Measurements from ENCODE around the gene KRT77. TPM values are rescaled to one million over a fixed set of nuclear protein-coding genes. Genes with fewer than 3 reads are reported as not detected.
"Not testable (repeated sequence)": the region's sequence is repeated elsewhere in the genome, so short reads cannot be mapped to it uniquely, and the experiment has no call there.

Gene KRT77
- not detected for total RNA-seq

GRCh38 chr12:52703424-52703823 lies at the start of gene KRT77:
Gene KRT77 (minus strand): TSS chr12:52703524. CDS start chr12:52703434, 90 bp downstream.
- DNase-seq, result no peak
- intact Hi-C loops (cut with DNase I), result no loop called here
- Histone ChIP-seq H3K9me3 (no peaks in the 10 kb centered on the region), H3K4me3 (no peak within 1 kb of the TSS), H3K27me3 (no peaks in the 10 kb centered on the region), H3K27ac (no peak within 1 kb of the TSS), H3K36me3 (replicated peaks in 1 of 2; ENCODE audit: insufficient read depth in 1 of 2, low read depth in 2 of 2) (no peaks in the 10 kb centered on the region), H3K4me1 (peaks cover 19% of the 10 kb centered on the region)
- ATAC-seq, result no peak
- 59 to 60% methylated on average over 2 of the region's 2 CpGs for WGBS, 2 donors
- TF ChIP-seq CTCF (IDR thresholded peaks at IDR 0.05) (no peak), POLR2A (IDR thresholded peaks at IDR 0.05) (no peak)

GRCh38 chr12:52752516-52752915 lies 49.2 kb upstream of the KRT77 start:
- ATAC-seq (no peak), DNase-seq (no peak)
- TF ChIP-seq POLR2A (IDR thresholded peaks at IDR 0.05) (no peak), CTCF (IDR thresholded peaks at IDR 0.05) (no peak)
- no peak overlapping the region for H3K4me3 ChIP-seq
- H3K4me1 ChIP-seq, result no peaks in the 10 kb centered on the region
- WGBS, 2 donors, result 73 to 83% methylated on average over 2 of the region's 2 CpGs
- H3K27me3 ChIP-seq, result no peaks in the 10 kb centered on the region
- no peaks in the 10 kb centered on the region for H3K9me3 ChIP-seq
- H3K36me3 ChIP-seq (replicated peaks in 1 of 2; ENCODE audit: insufficient read depth in 1 of 2, low read depth in 2 of 2), result no peaks in the 10 kb centered on the region
- no peak overlapping the region for H3K27ac ChIP-seq
- intact Hi-C loops (cut with DNase I), result no loop called here

- Histone ChIP-seq H3K36me3 (replicated peaks in 1 of 2; ENCODE audit: insufficient read depth in 1 of 2, low read depth in 2 of 2) (no peaks in the 10 kb centered on the region), H3K27me3 (no peaks in the 10 kb centered on the region), H3K27ac (no peak overlapping the region), H3K9me3 (no peaks in the 10 kb centered on the region), H3K4me1 (no peaks in the 10 kb centered on the region), H3K4me3 (no peak overlapping the region)
- ATAC-seq (no peak), DNase-seq (no peak)
- TF ChIP-seq POLR2A (IDR thresholded peaks at IDR 0.05), result no peak
- intact Hi-C loops (cut with DNase I), result no loop called here
Observed at GRCh38 chr12:52751795-52752194, 48.5 kb upstream of the KRT77 start.

- H3K9me3 ChIP-seq; ATAC-seq; H3K4me1 ChIP-seq; DNase-seq; H3K27me3 ChIP-seq; H3K36me3 ChIP-seq (replicated peaks in 1 of 2; ENCODE audit: insufficient read depth in 1 of 2, low read depth in 2 of 2); H3K27ac ChIP-seq; intact Hi-C loops (cut with DNase I); H3K4me3 ChIP-seq: not testable (repeated sequence)
- WGBS, 2 donors, result 29 to 33% methylated on average over 3 of the region's 3 CpGs
Observed at GRCh38 chr12:52750532-52750931, 47.2 kb upstream of the KRT77 start.

- no peak overlapping the region for H3K27ac ChIP-seq
- no peak overlapping the region for H3K4me3 ChIP-seq
- H3K27me3 ChIP-seq, result no peaks in the 10 kb centered on the region
- no peak for ATAC-seq
- no peaks in the 10 kb centered on the region for H3K36me3 ChIP-seq (replicated peaks in 1 of 2; ENCODE audit: insufficient read depth in 1 of 2, low read depth in 2 of 2)
- H3K4me1 ChIP-seq, result no peaks in the 10 kb centered on the region
- TF ChIP-seq POLR2A (IDR thresholded peaks at IDR 0.05), result no peak
- TF ChIP-seq CTCF (IDR thresholded peaks at IDR 0.05), result no peak
- DNase-seq, result no peak
- H3K9me3 ChIP-seq, result no peaks in the 10 kb centered on the region
- WGBS, 2 donors, result 52 to 76% methylated on average over 3 of the region's 3 CpGs
- intact Hi-C loops (cut with DNase I), result no loop called here
Observed at GRCh38 chr12:52749827-52750226, 46.5 kb upstream of the KRT77 start.

GRCh38 chr12:52748578-52748977 lies 45.3 kb upstream of the KRT77 start:
- ATAC-seq (no peak), DNase-seq (no peak)
- no peaks in the 10 kb centered on the region for H3K9me3 ChIP-seq
- H3K27ac ChIP-seq, result no peak overlapping the region
- no peaks in the 10 kb centered on the region for H3K36me3 ChIP-seq (replicated peaks in 1 of 2; ENCODE audit: insufficient read depth in 1 of 2, low read depth in 2 of 2)
- TF ChIP-seq CTCF (IDR thresholded peaks at IDR 0.05), result no peak
- TF ChIP-seq POLR2A (IDR thresholded peaks at IDR 0.05), result no peak
- intact Hi-C loops (cut with DNase I), result no loop called here
- 54 to 61% methylated on average over 14 of the region's 14 CpGs for WGBS, 2 donors
- no peaks in the 10 kb centered on the region for H3K4me1 ChIP-seq
- H3K4me3 ChIP-seq, result no peak overlapping the region
- no peaks in the 10 kb centered on the region for H3K27me3 ChIP-seq
